GM19240 (cell line): ENCODE data around the gene CEP83.
"Not testable (repeated sequence)": the region's sequence is repeated elsewhere in the genome, so short reads cannot be mapped to it uniquely, and the experiment has no call there.

Experiments
- DNase-seq: peaks from one replicate; pipeline ENCODE4 v3.0.0; 2011; ENCODE audit warnings: low spot score; ENCODE audit not compliant: insufficient read length

The CEP83 gene, protein sequence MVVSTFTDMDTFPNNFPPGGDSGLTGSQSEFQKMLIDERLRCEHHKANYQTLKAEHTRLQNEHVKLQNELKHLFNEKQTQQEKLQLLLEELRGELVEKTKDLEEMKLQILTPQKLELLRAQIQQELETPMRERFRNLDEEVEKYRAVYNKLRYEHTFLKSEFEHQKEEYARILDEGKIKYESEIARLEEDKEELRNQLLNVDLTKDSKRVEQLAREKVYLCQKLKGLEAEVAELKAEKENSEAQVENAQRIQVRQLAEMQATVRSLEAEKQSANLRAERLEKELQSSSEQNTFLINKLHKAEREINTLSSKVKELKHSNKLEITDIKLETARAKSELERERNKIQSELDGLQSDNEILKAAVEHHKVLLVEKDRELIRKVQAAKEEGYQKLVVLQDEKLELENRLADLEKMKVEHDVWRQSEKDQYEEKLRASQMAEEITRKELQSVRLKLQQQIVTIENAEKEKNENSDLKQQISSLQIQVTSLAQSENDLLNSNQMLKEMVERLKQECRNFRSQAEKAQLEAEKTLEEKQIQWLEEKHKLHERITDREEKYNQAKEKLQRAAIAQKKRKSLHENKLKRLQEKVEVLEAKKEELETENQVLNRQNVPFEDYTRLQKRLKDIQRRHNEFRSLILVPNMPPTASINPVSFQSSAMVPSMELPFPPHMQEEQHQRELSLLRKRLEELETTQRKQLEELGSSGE

DNA sequence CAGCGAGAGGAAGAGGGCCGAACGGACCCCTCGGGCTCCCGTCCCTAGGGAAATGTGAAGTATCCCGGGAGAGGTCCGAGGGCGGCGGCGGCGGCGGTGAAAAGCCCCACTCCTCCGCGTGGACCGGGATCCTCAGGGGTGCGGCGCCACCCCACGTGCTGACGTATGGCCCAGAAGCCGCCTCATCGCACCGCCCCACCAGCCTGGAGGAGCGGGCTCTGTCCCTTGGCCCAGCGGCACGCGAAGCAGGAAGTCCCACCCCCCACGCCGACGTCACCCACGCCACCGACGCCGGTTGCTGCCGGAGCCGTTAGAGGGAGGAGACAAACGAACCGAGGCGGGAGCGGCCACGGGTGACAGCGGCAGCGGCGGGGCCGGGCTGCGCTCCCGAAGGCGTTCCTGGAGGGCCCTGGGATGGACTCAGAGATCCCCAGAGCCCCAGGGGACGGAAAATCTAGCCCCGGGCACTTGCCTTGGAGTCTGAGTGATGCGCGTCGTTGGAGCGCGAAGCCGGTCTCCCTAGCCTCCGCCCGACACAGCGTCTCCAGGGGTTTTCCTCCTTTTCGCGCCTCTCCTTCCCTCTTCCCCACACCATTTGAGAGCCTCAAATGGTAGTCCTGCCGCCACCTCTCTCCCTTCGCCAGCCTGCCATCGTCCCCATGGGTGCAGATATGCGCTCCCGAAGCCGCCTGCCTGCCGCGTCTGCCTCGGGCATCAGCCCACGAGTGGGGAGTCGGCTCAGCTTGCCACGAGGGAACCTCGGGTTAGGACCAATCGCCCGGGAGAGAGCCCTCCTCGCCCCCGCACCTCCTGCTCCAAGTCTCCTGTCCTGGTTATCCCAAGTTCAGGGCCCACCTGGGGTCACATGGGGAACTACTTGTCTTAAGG lies at the start of gene CEP83:
Gene CEP83, minus strand, starts transcription at position 140 of the 888 bp plus-strand sequence. CDS start 47,377 bp downstream, outside the sequence.
- peak; percentile 83 for DNase-seq

DNA sequence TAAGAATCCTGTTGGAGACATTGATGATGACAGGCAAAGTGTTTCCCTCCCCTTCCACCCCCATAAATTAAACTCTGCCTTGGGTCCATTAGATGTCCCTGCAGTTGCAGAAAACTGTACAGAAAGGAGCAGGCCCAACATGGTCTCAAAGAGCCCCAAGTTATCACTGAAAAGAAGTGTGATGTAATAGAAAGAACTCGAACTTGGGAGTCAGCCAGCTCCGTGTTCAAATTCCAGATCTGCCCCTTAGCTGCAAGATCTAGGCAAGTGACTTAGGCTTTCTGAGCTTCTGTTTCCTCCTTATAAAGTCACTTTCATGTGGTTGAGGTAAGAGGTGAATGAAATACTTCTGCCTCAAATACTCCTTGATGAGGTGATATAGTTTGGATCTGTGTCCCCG lies 49.6 kb upstream of the CEP83 start:
- DNase-seq: no peak

DNA sequence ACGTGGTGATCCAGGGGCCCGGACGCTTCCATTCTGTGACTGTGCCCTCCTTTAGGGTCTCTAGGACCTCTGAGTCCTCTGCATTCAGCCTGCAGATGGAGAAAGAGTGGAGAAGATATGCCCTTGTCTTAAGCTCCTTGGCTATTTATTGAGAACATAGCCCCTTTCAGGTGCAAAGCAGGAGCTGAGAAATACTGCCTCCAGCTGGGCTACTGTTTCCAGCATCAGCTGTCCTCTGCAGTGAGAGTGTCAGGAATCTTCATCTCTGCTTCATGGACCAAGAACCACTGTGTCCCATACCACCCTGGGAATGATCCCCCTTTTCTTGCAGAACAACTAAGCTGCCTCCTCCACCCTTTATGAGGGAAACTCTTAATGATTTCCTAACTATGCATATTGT lies 47.8 kb upstream of the CEP83 start:
- DNase-seq: no peak

DNA sequence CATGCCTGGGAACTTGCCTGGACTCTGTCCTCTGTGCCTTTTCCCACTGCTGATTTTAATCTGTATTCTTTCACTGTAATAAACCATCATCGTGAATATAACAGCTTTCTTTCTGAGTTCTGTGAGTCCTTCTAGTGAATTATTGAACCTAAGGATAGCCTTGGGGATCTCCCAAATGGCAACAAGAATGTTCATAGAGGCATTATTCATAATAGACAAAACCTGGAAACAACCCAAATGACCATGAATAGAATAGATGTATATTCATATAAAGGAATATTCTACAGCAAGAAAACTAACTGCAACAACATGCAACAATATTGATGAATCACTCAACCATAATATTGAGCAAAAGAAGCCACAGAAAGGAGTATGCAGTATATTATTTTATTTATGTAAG lies 44.7 kb upstream of the CEP83 start:
- no peak for DNase-seq

DNA sequence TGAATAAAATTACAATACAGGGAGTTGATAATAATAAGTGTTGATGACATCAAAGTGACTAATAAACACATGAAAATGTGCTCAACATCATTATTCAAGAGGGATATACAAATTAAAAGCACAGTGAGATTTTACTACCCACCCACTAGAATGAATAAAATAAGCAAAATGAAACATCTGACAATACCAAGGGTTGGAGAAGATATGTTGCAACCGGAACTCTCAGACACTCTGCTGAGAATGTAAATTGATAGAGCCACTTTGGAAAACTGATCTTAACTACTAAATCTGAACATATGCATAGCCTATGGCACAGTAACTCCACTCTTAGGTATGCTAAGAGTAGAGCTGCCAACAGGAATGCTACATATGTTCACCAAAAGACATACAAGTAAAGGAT lies 44.0 kb upstream of the CEP83 start:
- DNase-seq: no peak

DNA sequence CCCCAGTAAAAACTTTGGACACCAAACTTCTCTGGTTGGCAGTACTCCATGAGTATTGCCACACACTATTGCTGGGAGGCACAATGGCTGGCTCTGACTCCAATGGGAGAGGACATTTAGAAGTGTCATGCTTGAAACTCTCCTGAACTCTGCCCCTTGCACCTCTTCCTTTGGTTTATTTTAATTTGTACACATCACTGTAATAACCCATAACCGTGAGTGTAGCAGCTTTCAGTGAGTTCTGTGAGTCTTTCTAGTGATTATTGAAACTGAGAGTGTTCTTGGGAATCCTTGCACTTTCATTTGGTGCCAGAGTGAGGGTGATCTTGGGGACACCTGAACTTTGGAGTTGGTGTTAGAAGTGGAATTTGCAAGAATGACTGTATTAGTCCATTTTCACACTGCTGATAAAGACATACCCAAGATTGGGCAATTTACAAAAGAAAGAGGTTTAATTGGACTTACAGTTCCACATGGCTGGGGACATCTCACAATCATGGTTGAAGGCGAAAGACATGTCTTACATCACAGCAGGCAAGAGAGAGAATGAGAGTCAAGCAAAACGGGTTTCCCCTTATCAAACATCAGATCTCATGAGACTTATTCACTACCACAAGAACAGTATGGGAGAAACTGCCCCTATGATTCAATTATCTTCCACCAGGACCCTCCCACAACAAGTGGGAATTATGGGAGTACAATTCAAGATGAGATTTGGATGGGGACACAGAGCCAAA lies 41.3 kb upstream of the CEP83 start:
- no peak for DNase-seq

DNA sequence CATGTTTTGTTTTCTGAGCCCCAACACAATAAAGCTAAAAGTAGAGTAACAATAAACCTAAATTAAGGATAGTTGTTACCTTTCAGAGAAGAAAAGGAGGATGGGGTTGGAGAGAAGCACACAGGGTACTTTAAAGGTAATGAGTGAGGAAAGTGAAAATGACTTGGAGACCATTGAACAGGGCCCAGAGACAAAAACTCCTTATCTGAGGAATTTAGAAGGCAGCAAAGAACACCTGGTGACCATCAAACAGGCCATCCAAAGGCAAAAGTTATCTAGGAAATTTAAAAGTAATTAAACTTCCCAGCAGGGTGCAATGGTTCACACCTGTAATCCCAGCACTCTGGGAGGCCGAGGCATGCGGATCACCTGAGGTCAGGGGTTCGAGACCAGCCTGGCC lies 39.0 kb upstream of the CEP83 start:
- DNase-seq: no peak

DNA sequence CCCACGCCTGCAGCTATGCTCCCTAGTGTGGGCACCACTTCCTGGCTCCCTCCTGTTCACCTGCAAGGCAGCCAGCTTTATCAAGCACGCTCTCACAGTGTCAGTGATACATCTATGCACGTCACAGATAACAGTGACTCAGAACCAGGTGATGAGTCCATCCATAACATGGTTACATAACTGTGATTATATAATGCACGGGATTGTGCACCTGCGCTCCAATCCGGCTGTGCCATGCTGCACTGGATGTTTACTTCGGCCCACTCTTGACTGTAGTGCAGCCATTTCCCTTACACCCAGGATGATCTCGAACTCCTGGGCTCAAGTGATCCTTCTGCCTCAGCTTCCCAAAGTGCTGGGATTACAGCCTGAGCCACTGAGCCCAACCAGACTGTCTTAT lies 38.4 kb upstream of the CEP83 start:
- DNase-seq: no peak

DNA sequence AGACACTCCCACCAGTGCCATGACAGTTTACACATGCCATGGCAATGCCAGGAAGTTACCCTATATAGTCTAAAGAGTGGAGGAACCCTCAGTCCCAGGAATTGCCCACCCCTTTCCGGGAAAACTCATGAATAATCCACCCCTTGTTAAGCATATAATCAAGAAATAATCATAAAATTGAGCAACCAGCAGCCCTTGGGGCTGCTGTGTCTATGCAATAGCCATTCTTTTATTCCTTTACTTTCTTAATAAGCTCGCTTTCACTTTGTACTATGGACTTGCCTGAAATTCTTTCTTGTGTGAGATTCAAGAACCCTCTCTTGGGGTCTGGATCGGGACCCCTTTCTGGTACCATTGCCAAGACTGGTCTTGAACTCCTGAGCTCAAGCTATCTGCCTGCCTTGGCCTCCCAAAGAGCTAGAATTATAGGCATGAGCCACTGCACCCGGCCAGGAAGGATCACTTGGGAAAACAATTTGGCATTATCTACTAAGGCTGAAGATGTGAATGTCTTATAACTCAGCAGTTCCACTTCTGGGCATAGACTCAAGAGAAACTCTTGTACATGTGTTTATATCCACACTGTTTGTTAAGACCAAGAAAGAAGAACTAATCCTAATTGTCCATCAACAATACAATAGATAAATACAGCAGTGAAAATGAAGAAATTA lies 35.9 kb upstream of the CEP83 start:
- no peak for DNase-seq

DNA sequence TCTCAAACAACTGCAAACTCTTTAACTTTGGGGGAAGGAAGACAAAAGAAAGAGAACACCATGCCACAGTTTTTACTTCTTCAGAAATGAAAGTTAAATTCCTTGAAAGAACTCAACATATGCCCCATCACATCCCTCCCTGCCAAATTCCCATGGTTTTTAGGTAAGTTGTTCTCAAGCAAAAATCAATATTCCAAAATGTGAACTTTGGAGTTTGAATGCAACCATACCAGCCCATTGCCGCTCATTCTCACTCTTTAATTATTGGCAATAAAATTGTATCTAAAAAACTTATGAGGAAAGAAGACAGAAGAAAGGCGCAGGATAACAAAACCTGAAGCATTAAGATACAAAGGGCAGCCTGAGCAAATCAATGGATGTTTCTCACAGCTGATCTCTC lies 31.8 kb upstream of the CEP83 start:
- DNase-seq: no peak

DNA sequence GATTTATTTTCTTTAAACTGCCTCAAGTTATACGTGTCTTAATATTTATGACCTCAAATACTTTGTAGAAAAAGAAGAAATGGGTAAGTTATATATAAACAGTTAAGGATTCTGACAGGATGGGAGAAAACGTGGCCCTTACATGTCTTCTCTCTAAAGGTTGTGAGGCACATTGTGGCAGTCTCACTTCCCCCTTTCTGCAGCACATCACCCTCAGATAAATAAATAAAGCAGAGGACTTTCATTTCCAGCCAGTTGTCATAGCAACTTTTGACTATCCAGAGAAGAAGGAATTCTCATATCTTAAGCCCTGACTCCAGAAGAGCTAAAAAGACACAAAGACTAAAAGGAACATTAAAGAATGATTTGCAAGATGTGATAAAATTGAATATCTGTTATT lies 28.8 kb upstream of the CEP83 start:
- DNase-seq: peak; percentile 37

DNA sequence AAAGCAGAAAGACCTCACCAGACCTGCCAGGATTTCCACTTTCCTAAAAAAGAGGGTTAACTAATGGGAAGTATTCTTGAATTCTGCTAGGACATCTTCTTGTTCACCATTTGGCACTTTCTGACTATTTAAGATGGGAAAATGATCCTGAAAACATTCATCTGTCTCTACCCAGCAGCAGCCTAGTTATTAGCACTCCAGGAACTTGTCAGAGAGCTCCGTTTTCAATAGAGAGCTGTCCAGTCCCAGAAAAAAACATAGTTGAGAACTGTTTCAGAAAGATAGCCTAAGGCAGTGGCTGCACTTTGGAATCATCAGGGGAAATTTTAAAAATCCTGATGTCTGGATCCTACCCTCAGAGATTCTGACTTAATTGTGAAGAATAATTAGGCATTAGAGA lies 22.1 kb upstream of the CEP83 start:
- DNase-seq: no peak

DNA sequence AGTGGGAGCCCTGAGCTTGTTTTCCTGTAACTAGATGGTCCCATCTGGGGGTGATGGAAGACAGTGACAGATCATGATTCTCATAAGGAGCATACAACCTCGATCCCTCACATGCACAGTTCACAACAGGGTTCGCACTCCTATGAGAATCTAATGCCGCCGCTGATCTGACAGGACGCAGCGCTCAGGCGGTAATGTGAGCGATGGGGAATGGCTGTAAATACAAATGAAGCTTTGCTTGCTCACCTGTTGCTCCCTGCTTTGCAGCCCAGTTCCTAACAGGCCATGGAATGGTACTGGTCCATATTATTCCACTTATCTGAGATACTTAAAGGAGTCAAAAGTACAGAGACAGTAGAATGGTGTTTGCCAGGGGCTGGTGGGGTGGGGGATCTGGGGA lies 9.9 kb upstream of the CEP83 start:
- DNase-seq: no peak

DNA sequence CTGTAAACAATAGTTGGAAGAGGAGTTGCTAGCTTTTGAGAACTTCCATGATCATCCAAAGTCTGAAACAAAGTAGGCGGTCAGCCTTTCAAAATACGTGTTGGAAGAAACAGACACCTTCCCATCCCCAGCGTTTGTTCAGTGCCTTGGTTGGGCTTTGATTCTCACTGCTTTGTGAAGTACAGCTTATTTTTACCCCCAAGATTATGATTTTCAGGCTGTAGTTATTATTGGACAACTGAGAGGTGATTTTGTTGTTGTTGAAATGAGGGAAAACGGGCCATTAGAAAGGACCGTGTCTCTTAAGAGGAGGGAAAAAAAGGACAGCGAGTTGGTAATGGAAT lies 921 bp upstream of the CEP83 start:
- DNase-seq: no peak

DNA sequence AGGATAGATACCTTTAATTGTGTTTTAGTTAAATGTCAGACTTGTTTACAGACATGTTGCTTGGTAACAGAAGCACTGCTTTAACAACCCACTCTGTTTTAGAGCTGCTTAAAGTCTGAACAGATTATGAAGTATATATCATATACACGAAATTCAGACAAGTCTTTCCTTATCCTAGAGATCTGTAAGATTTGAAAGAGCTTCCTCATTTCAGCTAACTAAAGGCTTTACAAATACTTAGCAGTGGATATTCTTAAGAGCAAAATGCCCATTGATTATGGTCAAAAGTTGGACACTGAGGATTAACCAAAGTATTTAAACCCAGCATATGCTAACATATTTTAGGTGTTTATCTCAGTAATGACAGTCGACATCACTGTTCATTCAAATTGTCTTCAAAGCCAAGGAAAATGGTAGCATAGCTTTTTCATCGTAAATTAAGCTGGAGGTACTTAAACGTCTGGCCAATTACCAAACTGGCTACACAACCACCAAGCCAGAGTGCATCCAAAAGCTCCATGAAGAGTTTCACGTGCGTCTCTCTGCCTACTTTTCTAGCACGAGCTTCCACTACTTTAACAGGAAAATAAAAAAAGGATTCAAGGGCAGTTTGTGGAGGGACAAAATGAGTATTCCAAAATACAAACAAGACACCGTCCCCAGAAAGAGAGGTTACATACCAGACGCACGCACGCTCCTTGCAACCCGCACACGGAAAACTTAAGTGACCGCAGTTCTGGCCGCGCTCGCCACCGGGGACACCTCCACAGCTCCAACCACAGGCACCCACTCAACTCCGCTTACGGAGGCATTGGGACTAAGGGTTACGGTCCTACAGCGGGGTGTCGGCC lies 565 bp downstream of the CEP83 start:
- no peak for DNase-seq

DNA sequence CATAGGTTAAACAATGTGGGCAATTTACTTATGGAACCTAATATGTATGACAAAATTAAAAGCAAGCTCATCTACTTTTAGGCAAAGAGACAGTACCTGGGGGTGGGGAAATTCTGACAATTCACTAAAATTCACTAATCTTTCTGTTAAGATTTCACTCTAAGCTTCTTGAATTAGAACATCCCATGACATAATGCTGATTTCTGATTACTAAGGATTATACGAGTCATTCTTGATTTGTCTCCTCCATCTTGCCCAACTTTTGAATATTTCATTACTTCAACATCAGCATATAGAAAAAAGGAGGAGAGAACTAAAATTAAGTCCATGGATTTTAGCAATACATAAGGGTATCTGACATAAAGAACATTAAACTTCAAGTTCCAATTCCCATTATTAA lies 2.4 kb downstream of the CEP83 start:
- no peak for DNase-seq

DNA sequence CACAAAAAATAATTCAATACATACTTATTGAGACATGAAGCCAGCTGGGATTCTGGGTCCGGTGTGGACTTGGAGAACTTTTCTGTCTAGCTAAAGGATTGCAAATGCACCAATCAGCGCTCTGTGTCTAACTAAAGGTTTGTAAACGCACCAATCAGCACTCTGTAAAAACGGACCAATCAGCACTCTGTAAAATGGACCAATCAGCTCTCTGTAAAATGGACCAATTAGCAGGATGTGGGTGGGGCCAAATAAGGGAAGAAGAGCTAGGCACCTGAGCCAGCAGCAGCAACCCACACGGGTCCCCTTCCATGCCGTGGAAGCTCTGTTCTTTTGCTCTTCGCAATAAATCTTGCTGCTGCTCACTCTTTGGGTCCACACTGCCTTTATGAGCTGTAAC lies 5.3 kb downstream of the CEP83 start:
- not testable (repeated sequence) for DNase-seq

DNA sequence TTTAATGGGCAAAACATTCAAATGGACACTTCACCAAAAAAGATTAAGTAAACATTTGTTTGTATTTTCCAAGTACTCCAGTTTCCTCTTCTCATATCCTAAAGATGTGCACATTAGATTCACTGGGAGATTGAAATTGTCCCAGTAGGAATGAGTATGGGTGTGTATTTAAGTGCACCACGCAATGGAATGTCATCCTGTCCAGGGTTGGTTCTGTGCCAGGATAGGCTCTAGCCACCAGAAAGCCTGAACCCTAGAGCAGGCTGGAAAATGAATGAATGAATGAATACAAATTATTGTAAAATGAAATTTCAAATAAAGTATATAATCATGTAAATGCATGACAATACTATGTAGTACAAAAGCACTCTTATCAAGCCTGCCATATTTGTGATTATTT lies 14.0 kb downstream of the CEP83 start:
- DNase-seq: no peak

DNA sequence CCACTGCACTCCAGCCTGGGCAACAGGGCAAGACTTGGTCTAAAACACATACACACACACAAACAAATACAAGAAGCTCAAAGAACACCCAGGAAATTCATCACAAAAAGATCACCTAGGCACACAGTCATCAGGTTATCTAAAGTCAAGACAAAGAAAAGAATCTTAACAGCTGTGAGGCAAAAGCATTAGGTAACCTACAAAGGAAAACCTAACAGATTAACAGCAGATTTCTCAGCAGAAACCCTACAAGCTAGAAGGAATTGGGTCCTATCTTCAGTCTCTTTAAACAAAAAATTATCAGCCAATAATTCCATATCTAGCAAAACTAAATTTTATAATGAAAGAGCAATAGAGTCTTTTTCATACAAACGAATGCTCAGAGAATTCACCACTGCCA lies 22.4 kb downstream of the CEP83 start:
- no peak for DNase-seq

DNA sequence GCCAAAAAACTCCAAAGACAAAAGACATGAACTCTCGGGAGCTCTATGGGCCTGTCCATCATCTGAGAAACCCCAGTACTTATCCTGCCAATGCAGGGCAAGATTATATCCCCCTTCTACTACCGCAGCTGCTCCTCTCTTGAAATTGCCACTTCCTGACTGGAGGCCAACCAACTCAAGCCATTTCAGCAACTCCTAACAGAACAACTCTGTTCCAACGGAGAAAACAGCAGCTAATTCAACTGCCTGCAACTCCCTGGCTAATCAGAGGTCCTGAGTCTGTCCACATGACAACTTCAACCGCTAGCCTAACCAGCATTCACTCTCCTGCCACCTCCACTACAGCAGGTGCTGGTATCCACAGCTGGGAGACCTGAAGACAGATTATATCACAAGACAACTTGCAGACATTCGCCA lies 24.1 kb downstream of the CEP83 start:
- no peak for DNase-seq
